Memory B cell (primary cell): ENCODE data around the gene VAV3.
"Not testable (repeated sequence)": the region's sequence is repeated elsewhere in the genome, so short reads cannot be mapped to it uniquely, and the experiment has no call there.

Experiments
- ATAC-seq: fragments of 150-1000 bp; cut with Tn5 transposase; 2 replicates; pipeline ENCODE4 v1.10.0; 2021; ENCODE audit warnings: low read depth, mild to moderate bottlenecking, moderate library complexity
- DNase-seq, 2 donors: peaks; one replicate each; pipeline ENCODE4 v3.0.0; 2022; ENCODE audit warnings: low spot score in 2 of 2
- H3K27ac Mint-ChIP-seq: one replicate; pipeline ENCODE4 v1.8.0; 2022; ENCODE audit warnings: mild to moderate bottlenecking, moderate library complexity, mixed read lengths
- H3K27me3 Mint-ChIP-seq: one replicate; pipeline ENCODE4 v1.8.0; 2022; ENCODE audit warnings: mixed read lengths
- H3K36me3 Mint-ChIP-seq: one replicate; pipeline ENCODE4 v1.8.0; 2022; ENCODE audit warnings: mild to moderate bottlenecking, mixed read lengths
- H3K4me1 Mint-ChIP-seq: one replicate; pipeline ENCODE4 v1.8.0; 2022; ENCODE audit warnings: mixed read lengths
- H3K4me3 Mint-ChIP-seq: one replicate; pipeline ENCODE4 v1.8.0; 2022; ENCODE audit warnings: mild to moderate bottlenecking, moderate library complexity, mixed read lengths
- H3K9me3 Mint-ChIP-seq: one replicate; pipeline ENCODE4 v1.8.0; 2022; ENCODE audit warnings: mixed read lengths

Gene VAV3

DNA sequence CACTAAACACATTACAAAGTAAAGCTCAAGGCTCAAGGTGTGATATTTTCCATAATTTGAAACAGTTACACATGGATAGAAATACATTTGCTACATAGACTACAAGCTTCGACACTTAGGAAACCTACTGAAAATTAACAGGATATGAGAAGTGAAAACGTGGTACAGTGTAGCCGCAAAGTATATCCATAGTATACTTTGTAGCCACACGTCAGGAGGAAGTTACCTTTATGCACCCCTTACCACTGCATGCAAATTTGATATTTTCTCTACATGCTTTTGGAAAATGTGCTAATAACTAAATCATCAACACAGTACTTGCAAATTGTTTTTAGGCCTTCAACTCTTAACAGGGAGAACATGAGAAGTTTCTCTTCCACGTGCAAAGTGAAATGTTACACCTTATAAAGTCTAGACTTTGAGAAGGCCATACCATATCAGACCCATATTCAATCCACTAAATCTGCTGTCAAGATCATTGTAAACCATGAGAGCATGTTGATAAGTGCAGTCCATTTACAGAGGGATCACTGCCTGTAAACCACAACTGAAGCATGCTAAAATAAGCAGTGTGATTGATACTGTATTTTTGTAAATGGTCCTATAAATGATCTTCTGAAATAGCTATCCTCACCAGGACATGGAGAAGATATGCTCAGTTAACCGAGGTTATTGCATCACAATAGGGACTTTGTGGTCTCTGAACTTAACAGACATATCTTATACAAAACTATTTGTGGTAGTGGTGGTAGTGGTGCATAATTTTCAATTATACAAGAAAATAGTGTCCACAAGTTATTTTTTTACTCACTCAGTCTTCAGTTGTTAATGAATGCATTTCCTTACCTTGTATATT, 64.7 kb downstream of the VAV3 start:
- DNase-seq (peak in 1 of 2 donors; percentile 18), ATAC-seq (peak; percentile 59)
- H3K36me3 Mint-ChIP-seq = no peaks in the 10 kb centered on the region
- peak overlapping the region; percentile 38 for H3K4me3 Mint-ChIP-seq
- no peaks in the 10 kb centered on the region for H3K9me3 Mint-ChIP-seq
- peak overlapping the region; percentile 80 for H3K27ac Mint-ChIP-seq
- H3K27me3 Mint-ChIP-seq = no peaks in the 10 kb centered on the region
- H3K4me1 Mint-ChIP-seq = peaks cover 43% of the 10 kb centered on the region

DNA sequence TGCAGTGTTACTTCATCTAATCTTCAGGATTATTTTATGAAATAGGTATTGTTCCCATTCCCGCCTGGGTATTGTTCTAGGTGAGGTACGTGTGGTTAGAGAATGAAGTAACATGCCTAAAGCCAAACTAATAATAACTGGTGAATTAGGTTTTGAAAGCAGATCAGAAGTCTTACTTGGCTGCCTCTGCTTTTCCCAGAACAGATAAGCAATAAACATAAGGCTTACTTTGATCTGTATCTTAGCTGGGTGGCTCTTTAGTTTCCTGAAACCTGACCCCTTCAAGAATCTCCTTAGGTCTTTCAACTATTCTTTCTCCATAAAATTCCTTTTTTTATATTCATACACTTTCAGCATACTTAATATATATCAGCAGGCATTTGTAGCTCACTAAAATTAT, 65.3 kb downstream of the VAV3 start:
- DNase-seq (no peak), ATAC-seq (no peak)
- Mint-ChIP-seq H3K9me3 (no peaks in the 10 kb centered on the region), H3K27ac (peak overlapping the region; percentile 80), H3K4me1 (peaks cover 44% of the 10 kb centered on the region), H3K4me3 (no peak overlapping the region), H3K27me3 (no peaks in the 10 kb centered on the region), H3K36me3 (no peaks in the 10 kb centered on the region)

DNA sequence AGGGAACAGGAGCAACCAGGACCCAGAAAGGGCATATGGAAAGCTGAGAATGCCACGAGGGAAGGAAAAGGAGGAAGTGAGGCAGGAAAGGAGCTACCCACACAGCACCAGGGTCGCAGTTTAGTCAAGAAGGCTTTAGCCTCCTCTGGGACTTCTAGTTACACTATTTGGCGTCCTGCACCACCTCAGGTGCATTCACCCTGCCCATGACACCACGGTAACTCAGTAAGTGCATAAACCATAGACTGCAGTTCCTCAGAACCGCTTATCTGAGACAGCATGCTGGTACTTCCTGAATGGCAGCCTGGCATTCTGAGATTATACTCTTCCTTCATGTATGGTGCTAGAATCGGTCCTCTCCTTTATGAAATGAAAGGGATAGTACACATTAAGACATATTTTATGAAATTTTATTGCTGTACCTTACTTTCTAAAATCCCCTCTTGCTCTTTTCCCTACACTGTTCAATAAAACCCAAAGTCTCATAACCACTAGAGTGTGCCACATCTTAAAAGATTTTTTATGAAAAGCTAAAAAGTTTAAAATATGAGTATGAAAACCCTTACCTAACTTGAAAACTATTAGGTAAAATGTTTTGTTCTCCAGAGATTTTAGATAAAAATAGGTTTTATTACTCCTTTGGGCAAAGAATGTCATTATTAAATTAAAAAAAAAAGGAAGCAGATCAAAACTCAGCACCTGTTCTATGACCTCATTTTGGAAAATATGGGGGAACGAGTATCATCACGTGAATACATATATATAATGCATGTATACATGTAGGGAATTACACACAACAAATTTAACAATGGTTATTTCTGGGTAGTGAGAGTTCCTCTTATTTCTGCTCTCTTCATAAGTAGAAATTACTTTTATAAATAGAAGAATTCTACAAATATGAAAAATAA, 67.3 kb downstream of the VAV3 start:
- peak overlapping the region; percentile 66 for H3K4me3 Mint-ChIP-seq
- peak overlapping the region; percentile 95 for H3K27ac Mint-ChIP-seq

DNA sequence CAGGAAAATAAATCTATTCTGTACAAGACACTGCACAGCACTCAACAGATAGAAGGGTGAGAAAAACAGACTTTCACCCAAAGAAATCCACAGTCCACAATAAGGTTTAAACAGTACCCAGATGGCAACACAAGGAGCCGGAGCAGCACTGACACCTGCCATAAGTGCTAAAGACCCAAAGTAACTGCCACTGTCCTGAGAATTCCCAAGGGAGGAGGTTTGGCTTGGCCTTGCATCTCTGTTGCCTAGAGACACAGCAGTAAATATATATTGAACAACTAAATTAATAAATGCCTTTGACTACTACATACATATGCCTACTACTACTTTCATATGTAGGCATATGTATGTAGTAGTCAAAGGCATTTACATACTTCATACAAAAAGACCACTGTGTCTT, 68.0 kb downstream of the VAV3 start:
- peaks cover 40% of the 10 kb centered on the region for H3K4me1 Mint-ChIP-seq
- H3K27ac Mint-ChIP-seq = peak overlapping the region; percentile 95
- peaks cover 2% of the 10 kb centered on the region for H3K9me3 Mint-ChIP-seq
- H3K4me3 Mint-ChIP-seq = peak overlapping the region; percentile 66
- DNase-seq (peak in 1 of 2 donors; percentile 9), ATAC-seq (peak; percentile 31)
- no peaks in the 10 kb centered on the region for H3K27me3 Mint-ChIP-seq
- H3K36me3 Mint-ChIP-seq = peaks cover 5% of the 10 kb centered on the region

More for the DNA sequence above, 67.3 kb downstream of the VAV3 start:
- Mint-ChIP-seq H3K9me3 (peaks cover 2% of the 10 kb centered on the region), H3K4me1 (peaks cover 40% of the 10 kb centered on the region), H3K27me3 (no peaks in the 10 kb centered on the region), H3K36me3 (peaks cover 4% of the 10 kb centered on the region)
- DNase-seq = peak; percentile 28 to 36
- ATAC-seq = peak; percentile 84

DNA sequence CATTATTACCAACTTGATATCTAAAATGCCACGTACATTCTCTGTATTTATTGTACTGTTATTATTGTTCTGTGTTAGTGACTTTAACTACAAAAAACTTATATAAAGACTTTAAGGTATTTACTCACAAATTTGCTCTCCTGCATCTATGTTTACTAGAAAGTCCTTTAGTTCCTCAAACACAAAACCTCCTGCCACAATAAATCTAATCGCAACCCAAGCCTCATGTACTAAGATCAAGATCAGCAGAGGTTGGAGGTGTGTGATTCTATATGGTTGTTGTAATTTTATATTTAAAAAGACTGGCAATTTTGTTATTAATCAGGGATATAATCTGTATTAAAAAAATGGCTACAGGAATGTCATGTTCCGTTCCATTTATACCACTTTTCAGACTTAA, 68.6 kb downstream of the VAV3 start:
- H3K4me3 Mint-ChIP-seq = no peak overlapping the region
- ATAC-seq (no peak), DNase-seq (no peak)
- peaks cover 5% of the 10 kb centered on the region for H3K36me3 Mint-ChIP-seq
- peaks cover 40% of the 10 kb centered on the region for H3K4me1 Mint-ChIP-seq
- H3K9me3 Mint-ChIP-seq = peaks cover 2% of the 10 kb centered on the region
- H3K27me3 Mint-ChIP-seq = no peaks in the 10 kb centered on the region
- peak overlapping the region; percentile 95 for H3K27ac Mint-ChIP-seq

DNA sequence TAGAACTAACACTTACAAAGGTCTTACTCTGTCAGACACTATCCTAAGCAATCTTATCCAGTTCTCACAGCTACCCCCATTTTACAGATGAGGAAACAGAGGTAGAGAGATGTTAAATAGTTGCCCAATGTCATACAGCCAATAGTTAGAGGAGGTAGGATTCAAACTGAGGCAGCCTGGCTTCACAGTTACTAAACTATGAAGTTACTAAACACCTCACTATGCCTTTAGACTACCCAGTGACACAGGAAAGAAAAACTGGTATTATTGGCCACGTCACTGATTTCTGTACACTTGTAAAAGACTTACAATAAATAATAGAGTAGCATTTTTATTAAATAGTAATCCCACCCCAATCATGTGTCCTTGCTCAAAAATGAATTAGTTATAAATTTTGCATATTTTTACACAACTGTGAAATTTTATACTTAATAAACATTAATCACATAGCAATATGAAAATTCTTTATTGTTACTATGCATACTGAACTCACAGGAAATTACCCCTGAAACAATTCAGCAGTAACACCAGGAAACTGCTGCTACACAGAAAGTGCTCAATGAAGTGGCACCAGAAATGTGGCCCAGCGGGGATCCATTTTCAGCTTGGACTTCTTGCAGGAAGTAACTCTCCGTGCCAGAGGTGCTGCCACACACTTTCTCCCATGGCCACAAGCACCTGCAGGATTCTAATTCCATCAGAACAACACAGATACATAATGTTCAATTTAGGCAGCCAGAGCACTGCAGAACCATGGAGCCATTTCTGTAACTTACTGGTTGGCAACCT, 69.4 kb downstream of the VAV3 start:
- peak overlapping the region; percentile 12 for H3K4me3 Mint-ChIP-seq
- peak overlapping the region; percentile 95 for H3K27ac Mint-ChIP-seq
- no peaks in the 10 kb centered on the region for H3K27me3 Mint-ChIP-seq
- peaks cover 8% of the 10 kb centered on the region for H3K36me3 Mint-ChIP-seq
- peaks cover 2% of the 10 kb centered on the region for H3K9me3 Mint-ChIP-seq
- peaks cover 44% of the 10 kb centered on the region for H3K4me1 Mint-ChIP-seq
- DNase-seq (no peak), ATAC-seq (no peak)

DNA sequence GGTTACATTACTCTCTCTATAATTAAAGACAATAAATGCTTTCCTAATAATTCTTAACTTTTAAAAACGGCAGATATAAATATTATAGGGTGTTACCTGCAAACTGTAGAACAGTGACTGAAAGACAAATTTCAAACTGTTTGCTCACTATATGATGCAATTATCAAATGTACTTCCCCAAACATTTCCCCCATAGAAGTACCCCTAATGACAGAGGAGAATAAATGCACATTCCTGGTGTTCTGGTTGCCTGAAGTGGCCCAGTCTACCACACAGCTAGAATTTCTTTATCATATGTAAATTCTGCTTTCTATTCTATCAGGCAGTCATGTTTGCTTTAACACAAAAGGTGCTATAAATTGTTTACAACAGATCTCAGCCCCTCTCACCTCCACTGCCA, 70.4 kb downstream of the VAV3 start:
- peaks cover 41% of the 10 kb centered on the region for H3K4me1 Mint-ChIP-seq
- peaks cover 8% of the 10 kb centered on the region for H3K36me3 Mint-ChIP-seq
- peaks cover 2% of the 10 kb centered on the region for H3K9me3 Mint-ChIP-seq
- DNase-seq = no peak
- H3K4me3 Mint-ChIP-seq = no peak overlapping the region
- no peaks in the 10 kb centered on the region for H3K27me3 Mint-ChIP-seq
- H3K27ac Mint-ChIP-seq = peak overlapping the region; percentile 95
- ATAC-seq = no peak

DNA sequence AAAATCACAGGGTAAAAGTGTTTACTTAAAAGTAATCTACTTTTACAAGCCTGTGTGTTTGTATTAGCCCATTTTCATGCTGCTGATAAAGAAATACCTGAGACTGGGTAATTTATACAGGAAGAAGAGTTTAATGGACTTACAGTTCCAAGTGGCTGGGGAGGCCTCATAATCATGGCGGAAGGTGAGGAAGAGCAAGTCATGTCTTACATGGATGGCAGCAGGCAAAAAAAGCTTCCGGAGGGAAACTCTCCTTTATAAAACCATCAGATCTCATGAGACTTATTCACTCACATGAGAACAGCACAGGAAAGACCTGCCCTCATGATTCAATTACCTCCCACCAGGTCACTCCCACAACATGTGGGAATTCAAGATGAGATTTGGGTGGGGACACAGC, 71.6 kb downstream of the VAV3 start:
- ATAC-seq, H3K9me3 Mint-ChIP-seq, DNase-seq, H3K27me3 Mint-ChIP-seq, H3K4me3 Mint-ChIP-seq, H3K36me3 Mint-ChIP-seq: not testable (repeated sequence)
- H3K27ac Mint-ChIP-seq = peak overlapping the region; percentile 95
- peaks cover 38% of the 10 kb centered on the region for H3K4me1 Mint-ChIP-seq

DNA sequence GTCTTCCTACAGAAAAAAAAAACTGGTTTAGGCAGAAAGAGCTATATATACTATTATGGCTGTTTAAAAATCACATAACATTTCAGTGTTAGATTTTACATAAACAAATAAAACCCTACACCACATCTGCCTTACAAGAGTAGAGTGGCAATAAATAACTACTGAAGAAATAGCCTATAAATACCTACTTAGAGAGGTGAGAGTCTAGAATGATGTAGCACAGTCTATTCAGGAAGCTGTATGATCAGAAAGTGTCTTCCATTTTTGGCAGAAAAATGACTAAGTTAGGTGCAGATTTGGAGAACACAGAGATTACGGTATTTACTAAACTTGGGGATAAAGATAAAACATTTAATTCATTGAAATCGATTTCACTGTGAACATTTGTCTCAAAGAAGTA, 75.5 kb downstream of the VAV3 start:
- Mint-ChIP-seq H3K27ac (no peak overlapping the region), H3K9me3 (peaks cover 2% of the 10 kb centered on the region), H3K36me3 (peaks cover 9% of the 10 kb centered on the region), H3K4me3 (no peak overlapping the region), H3K4me1 (peaks cover 29% of the 10 kb centered on the region), H3K27me3 (no peaks in the 10 kb centered on the region)
- no peak for DNase-seq
- ATAC-seq = no peak

DNA sequence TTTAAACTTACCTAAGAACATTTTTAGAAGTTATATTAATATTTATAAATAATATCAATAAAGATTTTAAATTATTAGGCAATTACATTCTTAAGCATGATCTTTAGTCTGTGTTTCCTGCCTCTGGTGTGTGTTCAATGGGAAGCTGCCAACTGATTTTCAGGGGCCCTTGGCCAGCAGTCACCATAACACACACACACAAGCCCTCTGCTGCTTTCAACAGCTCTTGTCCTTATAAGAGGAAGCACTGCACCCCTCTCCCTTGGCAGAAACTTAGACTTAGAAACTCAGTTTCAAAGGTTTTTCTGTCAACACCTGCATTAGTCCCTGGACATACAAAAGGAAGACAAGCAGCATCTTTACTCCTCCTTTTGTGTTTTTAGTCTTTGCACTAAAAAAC, 81.4 kb downstream of the VAV3 start:
- Mint-ChIP-seq H3K9me3 (no peaks in the 10 kb centered on the region), H3K4me1 (peaks cover 22% of the 10 kb centered on the region), H3K27ac (no peak overlapping the region), H3K4me3 (no peak overlapping the region), H3K36me3 (peaks cover 5% of the 10 kb centered on the region), H3K27me3 (no peaks in the 10 kb centered on the region)
- DNase-seq (no peak), ATAC-seq (no peak)

DNA sequence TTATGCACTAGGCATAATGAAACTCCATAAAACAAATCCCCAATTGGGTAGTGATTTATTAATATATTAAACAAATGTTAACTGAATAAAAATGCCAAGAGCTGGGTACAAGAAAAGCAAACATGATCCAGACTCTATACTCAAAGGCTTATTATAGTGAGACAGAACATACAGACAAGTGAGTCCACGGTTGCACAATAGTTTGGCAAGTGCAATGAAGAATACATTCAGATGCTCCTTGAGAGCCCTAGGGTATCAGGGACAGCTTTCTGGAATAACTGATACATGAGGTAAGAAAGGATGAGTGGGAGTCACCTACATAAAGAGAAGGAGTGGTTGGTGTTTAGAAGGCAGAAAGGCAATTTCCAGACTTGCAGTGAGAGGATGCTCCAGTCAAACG, 85.1 kb downstream of the VAV3 start:
- peaks cover 12% of the 10 kb centered on the region for H3K36me3 Mint-ChIP-seq
- H3K9me3 Mint-ChIP-seq = peaks cover 4% of the 10 kb centered on the region
- H3K27ac Mint-ChIP-seq = no peak overlapping the region
- ATAC-seq (no peak), DNase-seq (no peak)
- H3K4me1 Mint-ChIP-seq = peaks cover 28% of the 10 kb centered on the region
- H3K4me3 Mint-ChIP-seq = no peak overlapping the region
- no peaks in the 10 kb centered on the region for H3K27me3 Mint-ChIP-seq

DNA sequence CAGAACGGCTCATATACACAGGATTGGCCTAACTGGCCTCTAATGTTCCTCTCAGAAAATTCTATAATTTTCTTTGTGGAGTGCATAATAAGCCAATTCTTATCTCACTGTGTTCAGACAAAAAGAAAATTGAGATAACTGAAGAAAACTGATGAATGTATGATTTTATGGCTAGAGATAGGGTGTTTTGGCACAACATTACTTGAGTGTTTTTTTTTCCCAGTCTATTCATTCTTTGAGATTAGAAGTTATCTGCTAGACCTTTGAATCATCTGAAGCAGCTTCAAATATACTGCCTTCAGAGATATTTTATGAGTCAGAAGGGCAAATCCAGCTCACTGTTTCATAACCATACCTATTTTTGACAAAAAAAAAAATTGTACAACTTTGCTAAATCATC, 85.6 kb downstream of the VAV3 start:
- peaks cover 12% of the 10 kb centered on the region for H3K36me3 Mint-ChIP-seq
- H3K27ac Mint-ChIP-seq = no peak overlapping the region
- H3K4me1 Mint-ChIP-seq = peaks cover 29% of the 10 kb centered on the region
- no peaks in the 10 kb centered on the region for H3K27me3 Mint-ChIP-seq
- peaks cover 4% of the 10 kb centered on the region for H3K9me3 Mint-ChIP-seq
- ATAC-seq = no peak
- no peak overlapping the region for H3K4me3 Mint-ChIP-seq
- DNase-seq = no peak

DNA sequence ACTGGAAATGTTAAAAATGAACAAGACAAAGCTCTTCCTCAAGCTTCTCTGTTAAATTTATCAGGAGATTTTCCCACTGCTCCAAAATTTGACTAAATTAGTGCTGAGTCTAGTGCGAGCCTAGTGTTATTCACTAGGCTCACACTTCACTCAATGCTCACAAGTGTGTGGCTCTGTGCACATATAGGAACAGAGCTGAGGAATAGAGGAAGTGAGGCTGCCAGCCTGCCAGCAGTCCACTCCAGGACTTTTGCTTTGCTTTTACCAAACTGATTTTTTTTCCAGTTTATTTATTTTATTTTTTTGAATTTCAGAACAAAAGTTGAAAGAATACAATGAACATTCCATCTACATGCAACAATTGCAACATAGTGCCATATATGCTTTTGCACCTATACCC, 87.2 kb downstream of the VAV3 start:
- no peaks in the 10 kb centered on the region for H3K27me3 Mint-ChIP-seq
- peaks cover 4% of the 10 kb centered on the region for H3K9me3 Mint-ChIP-seq
- H3K36me3 Mint-ChIP-seq = peaks cover 12% of the 10 kb centered on the region
- peaks cover 30% of the 10 kb centered on the region for H3K4me1 Mint-ChIP-seq
- DNase-seq = no peak
- peak overlapping the region; percentile 16 for H3K4me3 Mint-ChIP-seq
- H3K27ac Mint-ChIP-seq = no peak overlapping the region
- ATAC-seq = peak; percentile 88
